Thyroid gland (tissue), 4 donors: ENCODE data around the gene LIX1. TPM values are rescaled to one million over a fixed set of nuclear protein-coding genes. Genes with fewer than 3 reads are reported as not detected.

Source experiments
- DNase-seq, 2 donors: peaks; one replicate each; pipeline ENCODE4 v3.0.0-alpha.2; 2019
- H3K27ac ChIP-seq, 3 donors: fragments of 200-600 bp; sonication (generic); 1 replicate in 2 of 3; 2 replicates in 1 of 3; pipeline ENCODE4 v1.5.1; 2016 to 2019; ENCODE audit warnings: mild to moderate bottlenecking in 1 of 3, moderate library complexity in 1 of 3
- H3K27me3 ChIP-seq: fragments of 200-600 bp; sonication (generic); one replicate; pipeline ENCODE4 v1.5.1; 2019
- H3K36me3 ChIP-seq, 2 donors: fragments of 200-600 bp; sonication (generic); one replicate each; pipeline ENCODE4 v1.5.1; 2016 to 2019
- H3K4me1 ChIP-seq, 2 donors: fragments of 200-600 bp; sonication (generic); one replicate each; pipeline ENCODE4 v1.5.1; 2017 to 2019
- H3K4me3 ChIP-seq, 3 donors: fragments of 200-600 bp; sonication (generic); replicated peaks in 1 of 3; 1 replicate in 2 of 3; 2 replicates in 1 of 3; pipeline ENCODE4 v1.5.1; 2016; ENCODE audit warnings: mild to moderate bottlenecking in 1 of 3
- H3K9me3 ChIP-seq: fragments of 200-600 bp; sonication (generic); one replicate; pipeline ENCODE4 v1.5.1; 2017
- POLR2A ChIP-seq, 2 donors: fragments of 450-650 bp; IDR thresholded peaks; one replicate each; pipeline ENCODE4 v1.6.1; 2017; ENCODE audit warnings: antibody characterized with exemption in 2 of 2, mild to moderate bottlenecking in 2 of 2, moderate library complexity in 1 of 2
- WGBS, 2 donors: methylation state at CpG; one replicate each; pipeline ENCODE4 v1.1.5; 2017; 5-methylcytosine and 5-hydroxymethylcytosine counted together
- intact Hi-C: fragments of 100-400 bp; cut with DNase I; formaldehyde crosslinking; loops from one replicate; pipeline ENCODE4 v1.15.1; 2023
- total RNA-seq, 4 donors: library from RNA; depleted of rRNA; stranded (reverse); fragments of >200 nt; gene quantifications; one replicate each; pipeline ENCODE4 v1.2.3, GENCODE V29; 2016
- TF ChIP-seq, protein P1 (sequence below), 6 experiments: fragments of 200-600 bp in 3 of 6; fragments of 450-650 bp in 3 of 6; sonication (generic) in 3 of 6; IDR thresholded peaks; one replicate each; pipeline ENCODE4 v1.5.1; 2016 to 2019; ENCODE audit warnings: antibody characterized with exemption in 6 of 6, mild to moderate bottlenecking in 2 of 6, inconsistent platforms in 1 of 6, moderate library complexity in 1 of 6

Gene LIX1
- total RNA-seq, 4 donors from 2014 or later: 0.89 to 5.5 (median 1.7) TPM

- Histone ChIP-seq H3K4me3 (no peak overlapping the region), H3K27me3 (no peaks in the 10 kb centered on the region), H3K27ac (no peak overlapping the region), H3K36me3 (no peaks in the 10 kb centered on the region), H3K4me1 (peaks cover 0 to 8% of the 10 kb centered on the region in 2 donors), H3K9me3 (no peaks in the 10 kb centered on the region)
- WGBS, 2 donors: 80% methylated on average over 7 of the region's 7 CpGs
- intact Hi-C loops: no loop called here
- no peak for DNase-seq
- no peak for TF ChIP-seq POLR2A (IDR thresholded peaks at IDR 0.05)
- TF ChIP-seq, protein P1, sequence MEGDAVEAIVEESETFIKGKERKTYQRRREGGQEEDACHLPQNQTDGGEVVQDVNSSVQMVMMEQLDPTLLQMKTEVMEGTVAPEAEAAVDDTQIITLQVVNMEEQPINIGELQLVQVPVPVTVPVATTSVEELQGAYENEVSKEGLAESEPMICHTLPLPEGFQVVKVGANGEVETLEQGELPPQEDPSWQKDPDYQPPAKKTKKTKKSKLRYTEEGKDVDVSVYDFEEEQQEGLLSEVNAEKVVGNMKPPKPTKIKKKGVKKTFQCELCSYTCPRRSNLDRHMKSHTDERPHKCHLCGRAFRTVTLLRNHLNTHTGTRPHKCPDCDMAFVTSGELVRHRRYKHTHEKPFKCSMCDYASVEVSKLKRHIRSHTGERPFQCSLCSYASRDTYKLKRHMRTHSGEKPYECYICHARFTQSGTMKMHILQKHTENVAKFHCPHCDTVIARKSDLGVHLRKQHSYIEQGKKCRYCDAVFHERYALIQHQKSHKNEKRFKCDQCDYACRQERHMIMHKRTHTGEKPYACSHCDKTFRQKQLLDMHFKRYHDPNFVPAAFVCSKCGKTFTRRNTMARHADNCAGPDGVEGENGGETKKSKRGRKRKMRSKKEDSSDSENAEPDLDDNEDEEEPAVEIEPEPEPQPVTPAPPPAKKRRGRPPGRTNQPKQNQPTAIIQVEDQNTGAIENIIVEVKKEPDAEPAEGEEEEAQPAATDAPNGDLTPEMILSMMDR (IDR thresholded peaks at IDR 0.05): no peak
These were observed 93.2 kb downstream of the LIX1 start for GRCh38 chr5:97049175-97049574.

- 87 to 95% methylated on average over 1 of the region's 1 CpG for WGBS, 2 donors
- Histone ChIP-seq H3K27ac (no peak overlapping the region), H3K4me3 (no peak overlapping the region), H3K9me3 (no peaks in the 10 kb centered on the region), H3K4me1 (peaks cover 15 to 25% of the 10 kb centered on the region in 2 donors), H3K36me3 (no peaks in the 10 kb centered on the region), H3K27me3 (no peaks in the 10 kb centered on the region)
- no peak for TF ChIP-seq POLR2A (IDR thresholded peaks at IDR 0.05)
- TF ChIP-seq, protein P1 (IDR thresholded peaks at IDR 0.05): no peak
- DNase-seq: no peak
- intact Hi-C loops: no loop called here
These were observed 95.3 kb downstream of the LIX1 start for GRCh38 chr5:97047076-97047475.

GRCh38 chr5:97046270-97046982 is 96.0 kb downstream of the LIX1 start:
- Histone ChIP-seq H3K4me3 (no peak overlapping the region), H3K36me3 (no peaks in the 10 kb centered on the region), H3K27ac (no peak overlapping the region), H3K27me3 (no peaks in the 10 kb centered on the region), H3K9me3 (no peaks in the 10 kb centered on the region), H3K4me1 (peaks cover 16 to 30% of the 10 kb centered on the region in 2 donors)
- TF ChIP-seq, protein P1 (IDR thresholded peaks at IDR 0.05): no peak
- TF ChIP-seq POLR2A (IDR thresholded peaks at IDR 0.05): no peak
- intact Hi-C loops: no loop called here
- 90 to 93% methylated on average over 7 of the region's 7 CpGs for WGBS, 2 donors
- no peak for DNase-seq

- Histone ChIP-seq H3K9me3 (no peaks in the 10 kb centered on the region), H3K4me1 (peaks cover 16 to 26% of the 10 kb centered on the region in 2 donors), H3K4me3 (no peak overlapping the region), H3K27me3 (no peaks in the 10 kb centered on the region), H3K36me3 (no peaks in the 10 kb centered on the region), H3K27ac (peak overlapping the region in 1 of 3 donors; percentile 15)
- intact Hi-C loops: no loop called here
- TF ChIP-seq, protein P1 (IDR thresholded peaks at IDR 0.05): peak in 3 of 6 experiments; percentile 43 to 55 (median 54)
- TF ChIP-seq POLR2A (IDR thresholded peaks at IDR 0.05): no peak
- peak; percentile 27 to 60 for DNase-seq
- 84 to 95% methylated on average over 2 of the region's 2 CpGs for WGBS, 2 donors
These were observed 98.4 kb downstream of the LIX1 start for GRCh38 chr5:97044052-97044451.

- DNase-seq: peak in 1 of 2 donors; percentile 4
- no peaks in the 10 kb centered on the region for H3K27me3 ChIP-seq
- intact Hi-C loops: no loop called here
- TF ChIP-seq, protein P1 (IDR thresholded peaks at IDR 0.05): no peak
- TF ChIP-seq POLR2A (IDR thresholded peaks at IDR 0.05): no peak
- no peaks in the 10 kb centered on the region for H3K9me3 ChIP-seq
- WGBS, 2 donors: 71 to 76% methylated on average over 3 of the region's 3 CpGs
- H3K27ac ChIP-seq: peak overlapping the region; percentile 8 to 64 (median 15)
- peaks cover 16 to 26% of the 10 kb centered on the region in 2 donors for H3K4me1 ChIP-seq
- no peak overlapping the region for H3K4me3 ChIP-seq
- H3K36me3 ChIP-seq: no peaks in the 10 kb centered on the region
These were observed 98.9 kb downstream of the LIX1 start for GRCh38 chr5:97043511-97043910.
